SK-N-SH treated with all-trans-retinoic acid at 6 μM for 48 hours (cell line): ENCODE results near the gene CNNM3.

Experiments
- ATAC-seq: fragments of 200-7000 bp; cut with Tn5 transposase; 3 replicates; pipeline ENCODE4 v1.9.1; 2020; ENCODE audit warnings: mild to moderate bottlenecking, moderate library complexity
- ARNTL ChIP-seq: fragments of 450-650 bp; formaldehyde crosslinking; IDR thresholded peaks from 2 replicates; pipeline ENCODE4 v1.5.0; 2020; ENCODE audit warnings: low read depth, mild to moderate bottlenecking, moderate library complexity, borderline replicate concordance
- BACH2 ChIP-seq: fragments of 250-450 bp; sonication (Bioruptor Pico); IDR thresholded peaks from 2 replicates; pipeline ENCODE4 v1.9.0; 2021; ENCODE audit warnings: mild to moderate bottlenecking, borderline replicate concordance
- CREB5 ChIP-seq: fragments of 250-450 bp; sonication (Bioruptor Pico); IDR thresholded peaks from 2 replicates; pipeline ENCODE4 v1.5.1; 2020; ENCODE audit warnings: low read depth, mild to moderate bottlenecking, moderate library complexity
- CSDC2 ChIP-seq: fragments of 250-450 bp; sonication (Bioruptor Pico); IDR thresholded peaks from 2 replicates; pipeline ENCODE4 v1.5.0; 2020; ENCODE audit warnings: mild to moderate bottlenecking, moderate library complexity
- ESRRG ChIP-seq: fragments of 250-450 bp; sonication (Bioruptor Pico); IDR thresholded peaks from 2 replicates; pipeline ENCODE4 v1.6.1; 2021; ENCODE audit warnings: mild to moderate bottlenecking
- GLIS3 ChIP-seq: fragments of 250-450 bp; sonication (Bioruptor Pico); IDR thresholded peaks from 2 replicates; pipeline ENCODE4 v1.5.0; 2020; ENCODE audit warnings: mild to moderate bottlenecking, moderate library complexity
- ISL1 ChIP-seq: fragments of 250-450 bp; sonication (Bioruptor Pico); IDR thresholded peaks from 2 replicates; pipeline ENCODE4 v2.1.2; 2022; ENCODE audit warnings: mild to moderate bottlenecking, moderate library complexity
- OSR1 ChIP-seq: fragments of 250-450 bp; sonication (Bioruptor Pico); IDR thresholded peaks from 2 replicates; pipeline ENCODE4 v1.8.0; 2022; ENCODE audit warnings: moderate library complexity, mild to moderate bottlenecking, inconsistent platforms
- PATZ1 ChIP-seq: fragments of 250-450 bp; sonication (Bioruptor Pico); IDR thresholded peaks from 2 replicates; pipeline ENCODE4 v1.8.0; 2020; ENCODE audit warnings: mild to moderate bottlenecking, moderate library complexity, borderline replicate concordance
- RARB ChIP-seq: fragments of 250-450 bp; sonication (Bioruptor Pico); IDR thresholded peaks from 2 replicates; pipeline ENCODE4 v1.8.0; 2021; ENCODE audit warnings: mild to moderate bottlenecking, moderate library complexity
- SNAI2 ChIP-seq: fragments of 250-450 bp; sonication (Bioruptor Pico); IDR thresholded peaks from 2 replicates; pipeline ENCODE4 v1.5.0; 2020; ENCODE audit warnings: mild to moderate bottlenecking, moderate library complexity
- TCF4 ChIP-seq: fragments of 250-450 bp; sonication (Bioruptor Pico); IDR thresholded peaks from 2 replicates; pipeline ENCODE4 v1.8.0; 2021; ENCODE audit warnings: mild to moderate bottlenecking, moderate library complexity, borderline replicate concordance
- TOX ChIP-seq: fragments of 250-450 bp; sonication (Bioruptor Pico); IDR thresholded peaks from 2 replicates; pipeline ENCODE4 v1.8.0; 2021; ENCODE audit warnings: mild to moderate bottlenecking, moderate library complexity, borderline replicate concordance
- TSHZ2 ChIP-seq: fragments of 250-450 bp; sonication (Bioruptor Pico); IDR thresholded peaks from 2 replicates; pipeline ENCODE4 v1.5.0; 2020; ENCODE audit warnings: mild to moderate bottlenecking, moderate library complexity
- ZC3H10 ChIP-seq: fragments of 250-450 bp; sonication (Bioruptor Pico); IDR thresholded peaks from 2 replicates; pipeline ENCODE4 v1.5.1; 2021; ENCODE audit warnings: mild to moderate bottlenecking, moderate library complexity
- ZFP3 ChIP-seq: fragments of 250-450 bp; sonication (Bioruptor Pico); IDR thresholded peaks from 2 replicates; pipeline ENCODE4 v1.5.0; 2020; ENCODE audit warnings: mild to moderate bottlenecking, moderate library complexity
- ZFP30 ChIP-seq: fragments of 450-650 bp; formaldehyde crosslinking; IDR thresholded peaks from 2 replicates; pipeline ENCODE4 v1.5.0; 2022; ENCODE audit warnings: mild to moderate bottlenecking, moderate library complexity
- ZNF565 ChIP-seq: fragments of 450-650 bp; formaldehyde crosslinking; conservative IDR thresholded peaks from 2 replicates; pipeline ENCODE4 v1.5.0; 2020; ENCODE audit warnings: low read depth, mild to moderate bottlenecking, moderate library complexity
- ZNF8 ChIP-seq: fragments of 450-650 bp; formaldehyde crosslinking; IDR thresholded peaks from 2 replicates; pipeline ENCODE4 v1.5.0; 2020; ENCODE audit warnings: mild to moderate bottlenecking, moderate library complexity

The CNNM3 gene

GRCh38 chr2:96866986-96867755, 51.1 kb downstream of the CNNM3 start (continued):
- TF ChIP-seq TSHZ2 (CRISPR knock-in tag): no peak

- no peak for TF ChIP-seq ARNTL (CRISPR knock-in tag)
- no peak for TF ChIP-seq PATZ1 (CRISPR knock-in tag)
- TF ChIP-seq BACH2 (CRISPR knock-in tag): no peak
- TF ChIP-seq RARB (CRISPR knock-in tag): no peak
- no peak for TF ChIP-seq TSHZ2 (CRISPR knock-in tag)
- TF ChIP-seq ISL1 (CRISPR knock-in tag): no peak
- TF ChIP-seq ESRRG (CRISPR knock-in tag): no peak
- TF ChIP-seq ZFP30 (CRISPR knock-in tag): no peak
- no peak for TF ChIP-seq CSDC2 (CRISPR knock-in tag)
- TF ChIP-seq SNAI2: no peak
- no peak for TF ChIP-seq ZNF8 (CRISPR knock-in tag)
- TF ChIP-seq ZNF565 (CRISPR knock-in tag): no peak
- TF ChIP-seq ZC3H10 (CRISPR knock-in tag): no peak
- no peak for TF ChIP-seq OSR1 (CRISPR knock-in tag)
- no peak for TF ChIP-seq TOX (CRISPR knock-in tag)
- TF ChIP-seq TCF4: no peak
- TF ChIP-seq ZFP3: no peak
- no peak for TF ChIP-seq CREB5 (CRISPR knock-in tag)
- TF ChIP-seq, all 23 proteins: peak for 0
- peak; percentile 3 for ATAC-seq
Observed at GRCh38 chr2:96867756-96868554, 51.9 kb downstream of the CNNM3 start.

- ATAC-seq: peak; percentile 88
Observed at GRCh38 chr2:96868555-96869280, 52.6 kb downstream of the CNNM3 start.

More at GRCh38 chr2:96868555-96869280, 52.6 kb downstream of the CNNM3 start:
- TF ChIP-seq TCF4: no peak
- TF ChIP-seq ESRRG (CRISPR knock-in tag): no peak
- TF ChIP-seq OSR1 (CRISPR knock-in tag): no peak
- no peak for TF ChIP-seq ZC3H10 (CRISPR knock-in tag)
- TF ChIP-seq CREB5 (CRISPR knock-in tag): no peak
- no peak for TF ChIP-seq GLIS3
- no peak for TF ChIP-seq ARNTL (CRISPR knock-in tag)
- no peak for TF ChIP-seq PATZ1 (CRISPR knock-in tag)
